HCT116 (cell line): ENCODE results near the gene EML1. TPM values are rescaled to one million over a fixed set of nuclear protein-coding genes. Genes with fewer than 3 reads are reported as not detected.

Experiments
- ATAC-seq: fragments of 200-7000 bp; cut with Tn5 transposase; 2 replicates; pipeline ENCODE4 v1.9.1; 2020; ENCODE audit warnings: mild to moderate bottlenecking, moderate library complexity
- BruUV-seq: library from RNA; stranded (reverse); fragments of 400-500 nt; replicated peaks from 2 replicates; lab custom pipeline; 2021; lab: Mats Ljungman, UMichigan
- CTCF ChIA-PET: fragments of 300-600 bp; sonication (Branson Sonifier 250); formaldehyde crosslinking; loops from one replicate; lab custom pipeline; 2021; ENCODE audit warnings: antibody characterized with exemption; lab: Charles Lee
- POLR2A ChIA-PET: fragments of 300-600, 350-600 bp; sonication (Branson Sonifier 250); formaldehyde crosslinking; loops from one replicate; lab custom pipeline; 2021; ENCODE audit warnings: antibody characterized with exemption; lab: Charles Lee
- RAD21 ChIA-PET, 2 experiments: fragments of 300-600 bp; sonication (Branson Sonifier 250); formaldehyde crosslinking; loops; one replicate each; lab custom pipeline; 2023; ENCODE audit warnings: low total read pairs in 2 of 2; ENCODE audit not compliant: uncharacterized antibody in 2 of 2, unreplicated experiment in 2 of 2, low non-redundant PET in 1 of 2; lab: Charles Lee
- DNase-seq: peaks from one replicate; pipeline ENCODE4 v3.0.0-alpha.2; 2010; ENCODE audit warnings: low read depth, low spot score
- H2AFZ ChIP-seq: fragments of 200-600 bp; shearing (Covaris generic), sonication (generic); 2 replicates; pipeline ENCODE4 v1.6.1; 2017; ENCODE audit warnings: low read depth, mixed run types, mixed read lengths, antibody characterized with exemption, low read length; ENCODE audit not compliant: poor library complexity, severe bottlenecking
- H3K27ac ChIP-seq: 2 replicates; pipeline ENCODE4 v1.5.1; 2012; ENCODE audit warnings: low read depth, low read length
- H3K27me3 ChIP-seq: fragments of 200-600 bp; sonication (generic); 2 replicates; pipeline ENCODE4 v1.6.1; 2016; ENCODE audit warnings: mixed run types, low read length, mixed read lengths; ENCODE audit not compliant: insufficient read depth
- H3K36me3 ChIP-seq, 2 experiments: fragments of 200-500 bp in 1 of 2; fragments of 200-600 bp in 1 of 2; sonication (Bioruptor generic) in 1 of 2; sonication (generic) in 1 of 2; 2 replicates each; pipeline versions ENCODE4 v1.5.1 to v1.6.1; 2014 to 2016; ENCODE audit warnings: low read length in 2 of 2, inconsistent platforms in 1 of 2, mixed read lengths in 1 of 2, mixed run types in 1 of 2; ENCODE audit not compliant: insufficient read depth in 2 of 2, control insufficient read depth in 1 of 2
- H3K4me1 ChIP-seq, 2 experiments: fragments of 200-600 bp in 1 of 2; sonication (generic) in 1 of 2; 2 replicates each; pipeline versions ENCODE4 v1.5.1 to v1.6.1; 2012 to 2017; ENCODE audit warnings: low read length in 2 of 2, inconsistent platforms in 1 of 2, mild to moderate bottlenecking in 1 of 2, mixed read lengths in 1 of 2, mixed run types in 1 of 2, moderate library complexity in 1 of 2; ENCODE audit not compliant: insufficient read depth in 2 of 2, control insufficient read depth in 1 of 2
- H3K4me2 ChIP-seq: fragments of 200-600 bp; sonication (generic); 2 replicates; pipeline ENCODE4 v1.6.1; 2017; ENCODE audit warnings: mixed run types, low read length, mixed read lengths
- H3K4me3 ChIP-seq, 2 experiments: fragments of 200-600 bp in 1 of 2; sonication (generic) in 1 of 2; replicated peaks in 1 of 2; 2 replicates each; pipeline ENCODE4 v1.5.1; 2011 to 2016; ENCODE audit warnings: low read length in 2 of 2, control low read depth in 1 of 2, low read depth in 1 of 2, mild to moderate bottlenecking in 1 of 2, mixed read lengths in 1 of 2, mixed run types in 1 of 2
- H3K79me2 ChIP-seq: fragments of 200-600 bp; sonication (generic); 2 replicates; pipeline ENCODE4 v1.6.1; 2017; ENCODE audit warnings: mild to moderate bottlenecking, mixed run types, low read length, moderate library complexity, mixed read lengths; ENCODE audit not compliant: insufficient read depth
- H3K9ac ChIP-seq: fragments of 200-600 bp; sonication (generic); 2 replicates; pipeline ENCODE4 v1.6.1; 2016; ENCODE audit warnings: low read length, mixed read lengths
- H3K9me2 ChIP-seq: fragments of 200-600 bp; sonication (generic), shearing (Covaris generic); 2 replicates; pipeline ENCODE4 v1.6.1; 2017; ENCODE audit warnings: mixed run types, mild to moderate bottlenecking, moderate library complexity; ENCODE audit not compliant: insufficient read depth
- H3K9me3 ChIP-seq, 2 experiments: fragments of 200-500 bp in 1 of 2; fragments of 200-600 bp in 1 of 2; sonication (Bioruptor generic) in 1 of 2; sonication (generic) in 1 of 2; 2 replicates each; pipeline ENCODE4 v1.6.1; 2014 to 2017; ENCODE audit warnings: low read length in 2 of 2, mixed read lengths in 2 of 2, inconsistent platforms in 1 of 2, low read depth in 1 of 2, mild to moderate bottlenecking in 1 of 2, mixed run types in 1 of 2, moderate library complexity in 1 of 2; ENCODE audit not compliant: control insufficient read depth in 1 of 2, insufficient read depth in 1 of 2
- H4K20me1 ChIP-seq: fragments of 200-600 bp; sonication (generic), shearing (Covaris generic); 2 replicates; pipeline ENCODE4 v1.6.1; 2017; ENCODE audit warnings: mixed run types, mild to moderate bottlenecking, moderate library complexity; ENCODE audit not compliant: insufficient read depth
- CTCF ChIP-seq, 3 experiments: fragments of 200-600 bp in 1 of 3; sonication (generic) in 1 of 3; IDR thresholded peaks in 2 of 3; conservative IDR thresholded peaks in 1 of 3; 2 replicates each; pipeline ENCODE4 v1.5.1; 2012 to 2017; ENCODE audit warnings: low read depth in 2 of 3, low read length in 2 of 3, antibody characterized with exemption in 1 of 3, borderline replicate concordance in 1 of 3, control low read depth in 1 of 3, mild to moderate bottlenecking in 1 of 3, mixed read lengths in 1 of 3, mixed run types in 1 of 3, moderate library complexity in 1 of 3; ENCODE audit not compliant: insufficient read depth in 1 of 3
- EGR1 ChIP-seq: IDR thresholded peaks from 2 replicates; pipeline ENCODE4 v1.6.1; 2012; ENCODE audit warnings: low read depth
- ELF1 ChIP-seq: IDR thresholded peaks from 2 replicates; pipeline ENCODE4 v1.6.1; 2012; ENCODE audit warnings: low read depth, borderline replicate concordance
- EZH2phosphoT487 ChIP-seq: fragments of 200-600 bp; IDR thresholded peaks from 2 replicates; pipeline ENCODE4 v1.6.1; 2018; ENCODE audit warnings: antibody characterized with exemption, borderline replicate concordance
- MAX ChIP-seq: IDR thresholded peaks from 2 replicates; pipeline ENCODE4 v1.6.1; 2012
- POLR2A ChIP-seq: IDR thresholded peaks from 2 replicates; pipeline ENCODE4 v1.7.0; 2011; ENCODE audit warnings: borderline replicate concordance; ENCODE audit not compliant: insufficient read depth, insufficient read length; ENCODE audit errors: extremely low read depth
- POLR2AphosphoS5 ChIP-seq: IDR thresholded peaks from 2 replicates; pipeline ENCODE4 v1.6.1; 2011; ENCODE audit warnings: mild to moderate bottlenecking, low read depth, low read length, moderate library complexity
- REST ChIP-seq: IDR thresholded peaks from 2 replicates; pipeline ENCODE4 v1.6.1; 2012; ENCODE audit warnings: low read depth
- SIN3A ChIP-seq: IDR thresholded peaks from 2 replicates; pipeline ENCODE4 v1.6.1; 2012; ENCODE audit warnings: low read depth
- SRF ChIP-seq: IDR thresholded peaks from 2 replicates; pipeline ENCODE4 v1.6.1; 2012; ENCODE audit warnings: low read depth
- ZBTB33 ChIP-seq: IDR thresholded peaks from 2 replicates; pipeline ENCODE4 v1.6.1; 2011; ENCODE audit warnings: mild to moderate bottlenecking, low read length, moderate library complexity; ENCODE audit not compliant: insufficient replicate concordance; ENCODE audit errors: extremely low read depth
- ZFX ChIP-seq: fragments of 450-650 bp; IDR thresholded peaks from 2 replicates; pipeline ENCODE4 v1.6.1; 2017
- ZNF274 ChIP-seq: fragments of 200-500 bp; sonication (Bioruptor generic); IDR thresholded peaks from 2 replicates; pipeline ENCODE4 v1.6.1; 2014; ENCODE audit warnings: mild to moderate bottlenecking, low read depth, low read length, inconsistent platforms
- intact Hi-C: fragments of 100-400 bp; cut with micrococcal nuclease; formaldehyde crosslinking; loops from 2 replicates; pipeline ENCODE4 v1.10.0; 2022
- total RNA-seq: library from RNA; stranded (reverse); gene quantifications from one replicate; pipeline ENCODE4 v1.2.1, GENCODE V29; 2021; ENCODE audit not compliant: unreplicated experiment

The EML1 gene
- total RNA-seq, 1 experiment from 2014 or later: 7.4 TPM

GRCh38 chr14:99943620-99944019 lies 150.4 kb downstream of the EML1 start:
- Histone ChIP-seq H2AFZ (no peak overlapping the region), H3K36me3 (no peaks in the 10 kb centered on the region), H3K4me3 (no peak overlapping the region), H3K27me3 (no peaks in the 10 kb centered on the region), H3K79me2 (no peaks in the 10 kb centered on the region), H3K9me2 (no peaks in the 10 kb centered on the region), H3K27ac (no peak overlapping the region), H3K4me2 (no peak overlapping the region), H4K20me1 (no peaks in the 10 kb centered on the region), H3K4me1 (peaks cover 0 to 4% of the 10 kb centered on the region in 2 experiments; a peak in 1 of 4 replicates), H3K9ac (no peak overlapping the region), H3K9me3 (no peaks in the 10 kb centered on the region)
- ChIA-PET CTCF (no interaction called here), RAD21 (no interaction called here), POLR2A (no interaction called here)
- ATAC-seq (no peak), DNase-seq (no peak)
- BruUV-seq: no TSS peak
- intact Hi-C loops: loop anchor here (10.0 kb wide), 1 partner anchor 419 kb away; no protein-coding TSS in a partner anchor
- TF ChIP-seq ZBTB33 (no peak), POLR2AphosphoS5 (no peak), EZH2phosphoT487 (no peak)

- H2AFZ ChIP-seq: no peak overlapping the region
- H3K4me1 ChIP-seq: peaks cover 0 to 7% of the 10 kb centered on the region in 2 experiments; a peak in 2 of 4 replicates
- intact Hi-C loops: loop anchor here (10.0 kb wide), 1 partner anchor 419 kb away; no protein-coding TSS in a partner anchor
- no peak overlapping the region for H3K9ac ChIP-seq
- CTCF ChIA-PET: no interaction called here
- no peaks in the 10 kb centered on the region for H3K27me3 ChIP-seq
- no peaks in the 10 kb centered on the region for H4K20me1 ChIP-seq
- H3K4me2 ChIP-seq: no peak overlapping the region
- no peak overlapping the region for H3K4me3 ChIP-seq
- POLR2A ChIA-PET: no interaction called here
- RAD21 ChIA-PET: no interaction called here
- H3K36me3 ChIP-seq: no peaks in the 10 kb centered on the region
- no peaks in the 10 kb centered on the region for H3K9me3 ChIP-seq
- H3K79me2 ChIP-seq: no peaks in the 10 kb centered on the region
- ATAC-seq (no peak), DNase-seq (no peak)
- no TSS peak for BruUV-seq
- no peak overlapping the region for H3K27ac ChIP-seq
- no peaks in the 10 kb centered on the region for H3K9me2 ChIP-seq
- no peak for TF ChIP-seq POLR2A
- TF ChIP-seq ZNF274: no peak
- TF ChIP-seq SRF: no peak
- no peak for TF ChIP-seq EGR1
- TF ChIP-seq MAX: no peak
- TF ChIP-seq SIN3A: no peak
- no peak for TF ChIP-seq ZFX
- TF ChIP-seq ELF1: no peak
- no peak for TF ChIP-seq POLR2AphosphoS5
- no peak for TF ChIP-seq REST
- no peak for TF ChIP-seq CTCF (IDR thresholded peaks at IDR 0.05 in 2 of 3, conservative IDR thresholded peaks at IDR 0.05 in 1 of 3; ENCODE audit: borderline replicate concordance in 1 of 3, insufficient read depth in 1 of 3, low read depth in 2 of 3, low read length in 2 of 3)
Observed at GRCh38 chr14:99944241-99944651, 151.0 kb downstream of the EML1 start.
